ENCODE results near the gene IL19. TPM values are rescaled to one million over a fixed set of nuclear protein-coding genes. Genes with fewer than 3 reads are reported as not detected.

Gene IL19
- total and polyA plus RNA-seq, 2 donors (not counting 3 experiments of a cell fraction or from before 2014, with no cell fraction given): not detected

GRCh38 chr1:206799311-206799710, 28.7 kb downstream of the IL19 start:
- CTCF ChIA-PET: interaction anchor here (1.0 to 1.2 kb wide), 3 partner anchors 9 to 700 kb away, joined by 3 to 5 read pairs (median 3); no protein-coding TSS in a partner anchor
- Histone ChIP-seq H3K9ac (replicated peaks; ENCODE audit: extremely low read depth, insufficient read depth, low read length) (no peak overlapping the region), H4K20me1 (replicated peaks; ENCODE audit: control insufficient read depth, extremely low read depth, insufficient read depth, low read length) (no peaks in the 10 kb centered on the region), H3K9me3 (replicated peaks; ENCODE audit: control insufficient read depth, insufficient read depth, low read length) (no peaks in the 10 kb centered on the region), H3K79me2 (ENCODE audit: control insufficient read depth, insufficient read depth, low read length) (no peaks in the 10 kb centered on the region), H2AFZ (ENCODE audit: low read depth, low read length) (no peak overlapping the region), H3K4me3 (replicated peaks in 1 of 3; ENCODE audit: insufficient read depth in 1 of 3, low read depth in 1 of 3, low read length in 3 of 3) (no peak overlapping the region), H3K27ac (ENCODE audit: insufficient read depth, low read depth, low read length) (no peak overlapping the region), H3K36me3 (ENCODE audit: control insufficient read depth in 2 of 2, extremely low read depth in 1 of 2, insufficient read depth in 2 of 2, low read length in 2 of 2) (no peaks in the 10 kb centered on the region), H3K27me3 (ENCODE audit: control insufficient read depth in 2 of 2, insufficient read depth in 2 of 2, low read length in 2 of 2) (peaks cover 0 to 6% of the 10 kb centered on the region in 2 experiments), H3K9me1 (replicated peaks; ENCODE audit: control insufficient read depth, extremely low read depth, insufficient read depth, low read length) (no peaks in the 10 kb centered on the region), H3K4me1 (ENCODE audit: control insufficient read depth, extremely low read depth, insufficient read depth, low read length) (no peaks in the 10 kb centered on the region), H3K4me2 (ENCODE audit: insufficient read depth, low read length) (no peak overlapping the region)
- BruUV-seq (replicated peaks): no TSS peak
- DNase-seq (ENCODE audit: low read depth, low spot score): no peak
- intact Hi-C loops (cut with micrococcal nuclease): no loop called here
- TF ChIP-seq POLR2AphosphoS5 (IDR thresholded peaks at IDR 0.05; ENCODE audit: insufficient read depth, low read depth, low read length) (no peak), GATA2 (IDR thresholded peaks at IDR 0.05; ENCODE audit: insufficient read depth, insufficient read length, low read depth, low read length) (no peak), MYC (IDR thresholded peaks at IDR 0.05; ENCODE audit: low read depth, low read length) (no peak), POLR2A (IDR thresholded peaks at IDR 0.05; ENCODE audit: low read depth, low read length) (no peak), FOS (IDR thresholded peaks at IDR 0.05; ENCODE audit: borderline replicate concordance, insufficient read depth, low read length) (no peak), JUN (IDR thresholded peaks at IDR 0.05; ENCODE audit: borderline replicate concordance, insufficient read depth, insufficient read length, low read depth) (no peak), EZH2 (IDR thresholded peaks at IDR 0.05; ENCODE audit: borderline replicate concordance, low read depth, low read length, severe bottlenecking) (no peak), CTCF (IDR thresholded peaks at IDR 0.05; ENCODE audit: extremely low read depth in 1 of 2, insufficient read depth in 1 of 2, low read depth in 1 of 2, low read length in 2 of 2) (no peak), MAX (IDR thresholded peaks at IDR 0.05; ENCODE audit: insufficient read depth, insufficient read length) (no peak)
- dilution Hi-C loops (cut with MboI; ENCODE audit: extremely low pct_ligation_motif_present, low sequenced_read_pairs): no loop called here
- no peak for FAIRE-seq
- POLR2A ChIA-PET: no interaction called here

Data from endothelial cell of umbilical vein (primary cell).